Neural cell (in vitro differentiated cells): ENCODE measurements around the gene SYDE2.

ENCODE experiments used
- EP300 ChIP-seq: fragments of 450-650 bp; conservative IDR thresholded peaks from 2 replicates; pipeline ENCODE4 v1.6.1; 2014; ENCODE audit warnings: antibody characterized with exemption, mild to moderate bottlenecking, moderate library complexity; ENCODE audit not compliant: poor library complexity, severe bottlenecking
- EZH2 ChIP-seq: fragments of 200-600, 300-800 bp; shearing (Covaris generic), sonication (generic); IDR thresholded peaks from 2 replicates; pipeline ENCODE4 v1.6.1; 2014; ENCODE audit warnings: antibody characterized with exemption, low read length, borderline replicate concordance, mild to moderate bottlenecking; ENCODE audit not compliant: insufficient read depth, poor library complexity, severe bottlenecking
- POLR2AphosphoS5 ChIP-seq: IDR thresholded peaks from 2 replicates; pipeline ENCODE4 v1.6.1; 2012
- RAD21 ChIP-seq: fragments of 450-650 bp; conservative IDR thresholded peaks from 2 replicates; pipeline ENCODE4 v1.6.1; 2014; ENCODE audit warnings: antibody characterized with exemption, mild to moderate bottlenecking, moderate library complexity
- SMC3 ChIP-seq: fragments of 450-650 bp; conservative IDR thresholded peaks from 2 replicates; pipeline ENCODE4 v1.6.1; 2014; ENCODE audit warnings: antibody characterized with exemption, mild to moderate bottlenecking, moderate library complexity; ENCODE audit not compliant: poor library complexity
- TAF1 ChIP-seq: IDR thresholded peaks from 2 replicates; pipeline ENCODE4 v1.6.1; 2012; ENCODE audit warnings: low read depth
- TF ChIP-seq, protein P1 (sequence below): fragments of 450-650 bp; IDR thresholded peaks from 2 replicates; pipeline ENCODE4 v1.5.1; 2014; ENCODE audit warnings: antibody characterized with exemption, mild to moderate bottlenecking, moderate library complexity; ENCODE audit not compliant: poor library complexity, severe bottlenecking
- TF ChIP-seq, protein P2 (sequence below): IDR thresholded peaks from 2 replicates; pipeline ENCODE4 v1.6.1; 2012; ENCODE audit warnings: borderline replicate concordance

DNA sequence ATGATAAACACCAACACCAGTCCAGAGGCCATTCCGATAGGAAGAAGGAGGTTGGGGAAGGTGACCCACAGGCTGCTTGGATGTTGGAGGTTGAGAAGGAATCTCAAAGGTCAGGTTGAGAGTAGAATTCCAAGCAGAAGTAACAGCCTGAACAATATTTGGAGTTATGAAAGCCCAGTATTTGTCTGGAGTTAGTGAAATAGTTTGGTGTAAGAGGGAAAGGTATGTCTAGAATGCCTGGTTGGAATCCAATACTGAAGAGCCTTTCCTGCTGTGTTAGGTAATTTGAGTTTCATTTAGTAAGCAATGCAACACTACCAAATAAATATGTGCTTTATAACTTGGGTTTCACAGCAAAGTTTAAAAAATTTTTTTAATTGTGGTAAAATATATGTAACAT lies 82.1 kb downstream of the SYDE2 start:
- TF ChIP-seq, protein P1, sequence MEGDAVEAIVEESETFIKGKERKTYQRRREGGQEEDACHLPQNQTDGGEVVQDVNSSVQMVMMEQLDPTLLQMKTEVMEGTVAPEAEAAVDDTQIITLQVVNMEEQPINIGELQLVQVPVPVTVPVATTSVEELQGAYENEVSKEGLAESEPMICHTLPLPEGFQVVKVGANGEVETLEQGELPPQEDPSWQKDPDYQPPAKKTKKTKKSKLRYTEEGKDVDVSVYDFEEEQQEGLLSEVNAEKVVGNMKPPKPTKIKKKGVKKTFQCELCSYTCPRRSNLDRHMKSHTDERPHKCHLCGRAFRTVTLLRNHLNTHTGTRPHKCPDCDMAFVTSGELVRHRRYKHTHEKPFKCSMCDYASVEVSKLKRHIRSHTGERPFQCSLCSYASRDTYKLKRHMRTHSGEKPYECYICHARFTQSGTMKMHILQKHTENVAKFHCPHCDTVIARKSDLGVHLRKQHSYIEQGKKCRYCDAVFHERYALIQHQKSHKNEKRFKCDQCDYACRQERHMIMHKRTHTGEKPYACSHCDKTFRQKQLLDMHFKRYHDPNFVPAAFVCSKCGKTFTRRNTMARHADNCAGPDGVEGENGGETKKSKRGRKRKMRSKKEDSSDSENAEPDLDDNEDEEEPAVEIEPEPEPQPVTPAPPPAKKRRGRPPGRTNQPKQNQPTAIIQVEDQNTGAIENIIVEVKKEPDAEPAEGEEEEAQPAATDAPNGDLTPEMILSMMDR, result no peak
- TF ChIP-seq POLR2AphosphoS5, result no peak
- no peak for TF ChIP-seq SMC3
- no peak for TF ChIP-seq EP300
- no peak for TF ChIP-seq EZH2
- TF ChIP-seq TAF1, result no peak
- TF ChIP-seq, protein P2, sequence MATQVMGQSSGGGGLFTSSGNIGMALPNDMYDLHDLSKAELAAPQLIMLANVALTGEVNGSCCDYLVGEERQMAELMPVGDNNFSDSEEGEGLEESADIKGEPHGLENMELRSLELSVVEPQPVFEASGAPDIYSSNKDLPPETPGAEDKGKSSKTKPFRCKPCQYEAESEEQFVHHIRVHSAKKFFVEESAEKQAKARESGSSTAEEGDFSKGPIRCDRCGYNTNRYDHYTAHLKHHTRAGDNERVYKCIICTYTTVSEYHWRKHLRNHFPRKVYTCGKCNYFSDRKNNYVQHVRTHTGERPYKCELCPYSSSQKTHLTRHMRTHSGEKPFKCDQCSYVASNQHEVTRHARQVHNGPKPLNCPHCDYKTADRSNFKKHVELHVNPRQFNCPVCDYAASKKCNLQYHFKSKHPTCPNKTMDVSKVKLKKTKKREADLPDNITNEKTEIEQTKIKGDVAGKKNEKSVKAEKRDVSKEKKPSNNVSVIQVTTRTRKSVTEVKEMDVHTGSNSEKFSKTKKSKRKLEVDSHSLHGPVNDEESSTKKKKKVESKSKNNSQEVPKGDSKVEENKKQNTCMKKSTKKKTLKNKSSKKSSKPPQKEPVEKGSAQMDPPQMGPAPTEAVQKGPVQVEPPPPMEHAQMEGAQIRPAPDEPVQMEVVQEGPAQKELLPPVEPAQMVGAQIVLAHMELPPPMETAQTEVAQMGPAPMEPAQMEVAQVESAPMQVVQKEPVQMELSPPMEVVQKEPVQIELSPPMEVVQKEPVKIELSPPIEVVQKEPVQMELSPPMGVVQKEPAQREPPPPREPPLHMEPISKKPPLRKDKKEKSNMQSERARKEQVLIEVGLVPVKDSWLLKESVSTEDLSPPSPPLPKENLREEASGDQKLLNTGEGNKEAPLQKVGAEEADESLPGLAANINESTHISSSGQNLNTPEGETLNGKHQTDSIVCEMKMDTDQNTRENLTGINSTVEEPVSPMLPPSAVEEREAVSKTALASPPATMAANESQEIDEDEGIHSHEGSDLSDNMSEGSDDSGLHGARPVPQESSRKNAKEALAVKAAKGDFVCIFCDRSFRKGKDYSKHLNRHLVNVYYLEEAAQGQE, result no peak
- no peak for TF ChIP-seq RAD21
